Stimulated activated CD8-positive, alpha-beta memory T cell treated with anti-CD3 and anti-CD28 coated beads, Interleukin-12 subunit alpha, Interleukin-12 subunit beta, amount 100 ng/mL, for 24 hours (primary cell): ENCODE results near the gene TBX4.

Experiments used
- DNase-seq: peaks from one replicate; pipeline ENCODE4 v3.0.0-alpha.2; 2020; ENCODE audit errors: extremely low read depth

The TBX4 gene

DNA sequence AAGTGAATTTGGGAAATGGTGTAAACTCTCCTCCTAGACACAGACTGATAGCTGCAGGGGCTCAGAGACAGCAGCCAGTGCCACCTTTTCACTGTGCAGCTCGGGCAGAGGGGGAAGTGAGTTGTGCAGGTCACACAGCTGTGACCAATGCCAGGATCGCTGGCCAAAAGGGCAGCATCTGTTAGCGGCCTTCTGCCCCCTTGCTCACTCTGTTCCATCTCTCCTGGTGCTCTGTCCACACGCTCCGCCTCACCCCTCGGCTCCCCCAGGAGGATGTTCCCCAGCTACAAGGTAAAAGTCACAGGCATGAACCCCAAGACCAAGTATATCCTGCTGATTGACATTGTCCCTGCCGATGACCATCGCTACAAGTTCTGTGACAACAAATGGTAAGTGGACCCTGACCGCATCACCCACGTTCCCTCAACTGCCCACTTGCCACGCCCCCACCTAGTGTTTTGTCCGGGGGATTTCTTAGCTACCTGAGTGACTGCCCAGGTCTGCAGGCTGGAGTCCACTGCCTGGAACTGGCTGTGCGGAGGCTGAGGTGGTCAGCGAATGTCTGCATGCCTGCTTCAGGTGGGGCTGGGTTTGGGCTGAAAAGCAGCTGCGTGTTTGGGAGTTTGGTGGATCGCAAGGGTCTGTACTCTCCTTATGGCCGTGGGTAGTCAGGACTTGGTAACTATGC, 13.5 kb downstream of the TBX4 start:
- DNase-seq = no peak

DNA sequence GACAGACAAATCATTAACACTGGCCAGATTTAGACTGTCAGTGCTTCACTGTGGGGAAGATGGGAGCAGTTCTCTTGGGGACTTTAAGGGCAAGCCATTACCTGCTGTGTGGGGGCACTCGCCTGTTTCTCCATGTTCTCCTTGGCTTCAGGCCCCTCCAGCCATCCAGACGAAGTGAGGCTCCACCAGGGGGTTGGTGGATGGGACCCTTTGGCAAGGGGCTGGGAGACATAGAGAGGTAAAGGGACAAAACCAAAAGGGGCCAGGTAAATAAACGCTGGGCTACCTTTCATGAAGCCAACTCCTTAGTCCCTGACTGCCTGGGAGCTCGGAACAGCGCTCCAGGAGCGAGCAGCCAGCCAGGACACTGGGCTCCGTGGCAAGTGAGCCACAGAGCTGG, 14.0 kb downstream of the TBX4 start:
- DNase-seq = no peak

- no peak for DNase-seq
Measured at GRCh38 chr17:61467416-61468262, 15.4 kb downstream of the TBX4 start.

- no peak for DNase-seq
Measured at GRCh38 chr17:61468263-61468907, 16.2 kb downstream of the TBX4 start.

DNA sequence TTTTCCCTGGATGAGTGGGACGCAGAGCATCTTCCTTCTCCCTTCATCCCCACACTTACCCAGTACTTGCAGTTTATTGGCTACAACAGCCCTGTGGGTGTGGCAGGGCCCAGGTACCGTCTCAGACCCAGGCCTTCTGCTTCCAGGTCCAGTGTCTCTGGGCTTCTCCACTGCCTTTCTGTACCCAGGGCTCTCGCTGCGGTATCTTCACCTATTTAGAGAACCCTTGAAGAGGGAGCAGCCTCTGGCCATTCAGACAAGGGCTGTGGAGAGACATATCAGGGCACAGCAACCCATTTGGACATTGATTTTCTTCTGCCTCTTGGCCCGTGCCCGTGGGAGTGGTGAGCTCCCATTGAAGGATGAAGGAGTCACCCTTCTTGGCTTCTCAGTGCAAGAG, 17.3 kb downstream of the TBX4 start:
- DNase-seq = no peak

GRCh38 chr17:61469949-61470348, 17.7 kb downstream of the TBX4 start:
- DNase-seq = no peak

DNA sequence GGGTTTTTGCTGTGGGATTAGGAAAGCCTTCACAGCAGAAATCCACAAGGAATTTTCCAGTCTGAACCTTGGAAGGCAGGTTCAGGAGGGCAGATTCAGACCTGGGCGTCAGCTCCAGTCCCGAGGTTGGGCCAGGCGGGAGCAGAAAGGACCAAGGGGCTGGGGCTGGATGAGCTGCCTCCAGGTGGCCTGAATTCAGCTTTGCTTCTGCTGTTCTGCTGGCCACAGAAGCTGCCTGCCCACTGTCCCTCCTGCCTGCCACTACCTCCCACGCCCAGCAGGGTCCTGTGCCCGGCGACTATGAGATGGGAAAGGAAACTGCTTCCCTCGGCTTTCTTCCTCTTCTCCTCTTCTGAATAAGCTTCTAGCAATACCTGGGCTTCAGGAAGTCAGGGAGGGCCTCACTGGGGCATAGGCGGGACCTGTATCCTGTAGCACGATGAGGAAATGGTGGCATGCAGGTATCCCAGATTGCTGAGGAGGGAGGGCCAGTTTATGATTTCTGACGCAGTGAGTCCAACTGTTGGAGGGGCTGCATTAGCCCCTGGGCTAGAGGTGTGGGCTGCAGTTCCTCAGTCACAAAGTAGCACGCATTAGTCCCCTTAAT, 18.4 kb downstream of the TBX4 start:
- DNase-seq = no peak

DNA sequence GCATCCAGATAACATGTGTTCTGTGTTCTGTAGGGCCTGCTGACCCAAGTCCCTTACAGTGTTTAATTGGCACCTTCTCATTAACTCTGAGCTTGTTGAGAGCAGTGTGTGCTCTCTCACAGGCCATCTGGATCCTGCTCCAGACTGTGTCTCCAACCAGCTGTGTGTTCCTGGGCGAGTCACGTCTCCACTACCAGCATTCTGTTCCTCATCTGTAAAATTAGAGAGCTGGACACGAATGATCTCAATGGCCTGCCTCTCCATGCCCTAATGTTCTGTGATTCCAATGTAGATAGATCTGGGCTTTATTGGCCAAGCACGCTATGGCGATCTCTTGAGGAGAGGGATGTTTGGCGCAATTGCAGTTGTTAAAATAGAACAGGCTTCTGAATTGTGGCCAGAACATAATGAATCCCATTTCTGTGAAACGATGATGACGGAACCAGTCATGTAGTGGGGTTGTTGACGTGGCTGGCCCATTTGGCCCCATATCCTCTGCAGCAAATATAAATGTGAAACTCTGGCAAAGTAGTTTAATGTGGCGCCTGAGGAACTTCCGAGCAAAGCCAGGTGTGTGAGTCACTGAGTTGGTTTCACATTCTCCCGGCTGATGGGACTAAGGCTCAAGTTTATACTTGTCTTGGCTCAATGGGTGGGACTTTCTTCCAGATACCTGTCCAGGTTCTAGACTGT, 22.2 kb downstream of the TBX4 start:
- DNase-seq = no peak

- no peak for DNase-seq
Measured at GRCh38 chr17:61474934-61475333, 22.7 kb downstream of the TBX4 start.

GRCh38 chr17:61475726-61476125, 23.5 kb downstream of the TBX4 start:
- DNase-seq = no peak

- no peak for DNase-seq
Measured at GRCh38 chr17:61476476-61477203, 24.4 kb downstream of the TBX4 start.

DNA sequence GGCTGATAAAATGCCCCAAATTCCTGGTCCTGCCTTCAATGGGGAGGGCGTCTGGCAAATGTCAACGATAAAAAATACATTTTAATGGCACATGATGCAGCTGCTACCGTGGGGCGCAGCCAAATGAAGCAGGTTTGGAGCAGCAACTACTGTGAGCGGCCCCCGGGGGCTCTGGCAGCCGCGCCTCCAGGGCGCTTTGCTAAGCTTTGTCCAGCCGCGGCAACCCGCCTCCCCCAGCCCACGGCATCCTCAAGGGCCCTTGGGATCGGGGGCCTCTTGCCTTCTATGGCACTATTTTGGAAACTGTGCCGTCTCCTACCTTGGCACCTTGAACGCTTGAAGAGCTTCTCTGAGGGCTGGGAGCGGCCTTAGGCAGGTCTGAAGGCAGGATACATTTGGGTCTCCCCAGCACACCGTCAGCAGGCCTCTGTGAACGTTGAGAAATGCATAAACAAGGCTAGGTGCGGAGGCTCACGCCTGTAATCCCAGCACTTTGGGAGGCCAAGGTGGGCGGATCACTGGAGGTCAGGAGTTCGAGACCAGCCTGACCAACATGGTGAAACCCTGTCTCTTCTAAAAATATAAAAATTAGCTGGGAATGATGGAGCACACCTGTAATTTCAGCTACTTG, 25.1 kb downstream of the TBX4 start:
- no peak for DNase-seq

- no peak for DNase-seq
Measured at GRCh38 chr17:61478026-61478789, 26.0 kb downstream of the TBX4 start.

- DNase-seq = no peak
Measured at GRCh38 chr17:61478790-61479492, 26.7 kb downstream of the TBX4 start.

- no peak for DNase-seq
Measured at GRCh38 chr17:61479493-61480413, 27.5 kb downstream of the TBX4 start.

DNA sequence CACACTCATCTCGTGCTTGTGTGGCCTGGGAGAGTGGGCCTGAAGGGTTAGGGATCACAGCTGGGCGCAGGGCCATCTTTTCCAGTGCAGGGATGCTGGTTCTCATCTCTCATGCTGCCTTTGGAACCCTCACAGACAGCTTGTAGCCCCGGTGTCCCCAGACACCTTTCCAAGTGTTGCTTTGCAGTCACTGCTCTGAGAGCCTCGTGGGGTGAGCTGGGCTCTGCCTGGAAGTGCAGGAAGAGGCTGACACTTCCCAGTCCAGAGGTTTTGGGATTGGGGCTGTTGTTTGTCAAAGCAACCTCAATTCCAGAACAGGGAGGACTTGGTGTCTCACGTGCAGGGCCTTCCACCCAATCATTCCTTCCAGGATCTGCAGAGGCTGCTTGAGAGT, 28.2 kb downstream of the TBX4 start:
- DNase-seq = no peak

DNA sequence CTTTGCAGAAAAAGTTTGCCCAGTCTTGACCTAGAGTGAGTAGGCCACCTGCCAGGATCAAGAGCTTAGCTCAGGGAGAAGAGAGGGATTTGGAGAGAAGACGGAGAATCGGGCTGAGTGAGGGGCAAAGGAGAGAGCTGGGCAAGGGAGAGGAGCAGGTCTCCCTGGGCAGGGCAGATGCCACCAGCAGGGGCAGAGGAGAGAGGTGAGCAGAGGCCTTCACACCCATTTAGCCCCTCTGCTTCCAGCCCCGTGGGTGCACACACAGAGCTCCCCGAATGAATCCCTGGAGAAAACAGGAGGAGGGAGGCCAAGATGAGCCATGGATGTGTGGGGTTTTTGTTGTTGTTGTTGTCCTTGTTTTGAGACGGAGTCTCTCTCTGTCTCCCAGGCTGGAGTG, 29.2 kb downstream of the TBX4 start:
- DNase-seq = no peak

DNA sequence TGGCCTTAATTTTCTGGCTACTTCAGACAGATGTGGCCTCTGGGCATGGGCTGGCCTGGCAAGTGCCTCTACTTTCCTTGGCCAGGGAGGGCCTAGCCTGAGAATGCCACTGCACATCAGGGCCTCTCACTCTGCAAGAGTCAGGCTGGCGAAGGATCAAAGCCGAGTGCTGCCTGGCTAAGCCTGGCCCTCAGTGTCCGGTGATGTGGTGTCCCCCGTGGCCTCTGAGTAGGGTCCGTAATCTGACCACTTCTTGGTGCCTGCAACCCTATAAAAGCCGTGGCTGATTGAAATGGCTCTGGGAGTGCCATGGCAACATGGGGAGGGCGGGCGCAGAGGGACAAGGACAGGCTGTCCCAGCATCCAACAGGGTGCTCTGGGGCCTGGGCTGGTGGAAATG, 30.2 kb downstream of the TBX4 start:
- no peak for DNase-seq
